Activated CD8-positive, alpha-beta T cell treated with anti-CD3 and anti-CD28 coated beads, Interleukin-2, amount 10 ng/mL, durations not matched to agents 7 days and 5 days (primary cell): Measurements from ENCODE around the gene GAB2. TPM values are rescaled to one million over a fixed set of nuclear protein-coding genes. Genes with fewer than 3 reads are reported as not detected.

Experiments used
- ATAC-seq: fragments of 150-1000 bp; cut with Tn5 transposase; one replicate; pipeline ENCODE4 v1.10.0; 2021; ENCODE audit warnings: moderate library complexity
- CTCF ChIA-PET: fragments of 350-600 bp; sonication (Branson Sonifier 250); formaldehyde crosslinking; loops from one replicate; lab custom pipeline; 2021; ENCODE audit warnings: antibody characterized with exemption; lab: Charles Lee
- POLR2A ChIA-PET: fragments of 350-600 bp; sonication (Branson Sonifier 250); formaldehyde crosslinking; loops from one replicate; lab custom pipeline; 2021; ENCODE audit warnings: antibody characterized with exemption; lab: Charles Lee
- DNase-seq: peaks from one replicate; pipeline ENCODE4 v3.0.0-alpha.2; 2020
- H3K27ac Mint-ChIP-seq: one replicate; pipeline ENCODE4 v1.8.0; 2021; ENCODE audit warnings: mild to moderate bottlenecking, mixed read lengths
- H3K27me3 Mint-ChIP-seq: one replicate; pipeline ENCODE4 v1.8.0; 2021; ENCODE audit warnings: low read depth, mixed read lengths
- H3K36me3 Mint-ChIP-seq: one replicate; pipeline ENCODE4 v1.8.0; 2021; ENCODE audit warnings: low read depth, mixed read lengths
- H3K4me1 Mint-ChIP-seq: one replicate; pipeline ENCODE4 v1.8.0; 2021; ENCODE audit warnings: low read depth, mixed read lengths
- H3K4me3 Mint-ChIP-seq: one replicate; pipeline ENCODE4 v1.8.0; 2021; ENCODE audit warnings: mild to moderate bottlenecking, mixed read lengths
- H3K9me3 Mint-ChIP-seq: one replicate; pipeline ENCODE4 v1.8.0; 2022; ENCODE audit warnings: mixed read lengths; ENCODE audit not compliant: insufficient read depth
- total RNA-seq, 2 experiments: library from RNA; stranded (reverse); gene quantifications; one replicate each; pipeline ENCODE4 v1.2.3, GENCODE V29; 2021

GAB2 gene
- total RNA-seq, 2 experiments from 2014 or later: 7.6 to 9.8 TPM

DNA sequence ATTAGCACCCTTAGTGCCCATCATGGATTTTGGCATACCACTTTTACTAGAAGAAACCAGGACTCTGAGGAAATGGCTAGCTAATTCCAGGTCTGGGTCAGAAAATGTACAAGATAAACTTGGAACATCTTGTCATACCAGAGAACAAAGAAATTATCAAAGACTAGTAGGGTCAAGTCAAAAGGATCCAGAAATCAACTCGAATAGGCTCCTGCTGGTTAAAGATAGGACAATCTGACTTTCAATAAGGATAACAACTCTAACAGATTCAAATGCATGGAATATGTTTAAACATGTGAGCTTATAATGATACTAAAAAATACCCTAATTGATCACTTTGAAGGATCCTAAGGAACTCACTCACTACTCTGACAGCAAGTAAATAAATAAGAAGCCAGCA lies 18.9 kb downstream of the GAB2 start:
- ATAC-seq: no peak
- H3K4me3 Mint-ChIP-seq: no peak overlapping the region

DNA sequence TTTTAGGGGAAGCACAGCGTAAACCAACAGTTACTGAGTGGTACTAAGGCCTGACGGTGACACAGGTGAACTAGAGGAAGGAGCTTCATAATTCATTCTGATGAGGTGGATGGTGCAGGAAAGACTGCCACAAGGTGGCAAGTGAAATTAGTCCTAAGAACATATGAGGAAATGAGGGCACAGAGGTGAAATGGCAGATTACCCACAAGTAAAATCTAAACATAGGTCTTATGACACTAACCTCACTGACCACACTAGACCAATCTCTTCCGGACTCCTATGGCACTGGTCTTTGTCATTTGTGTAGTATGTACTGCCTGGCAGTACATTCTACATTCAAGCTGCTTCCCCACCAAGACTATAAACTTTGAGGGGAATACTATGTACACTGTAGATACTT lies 20.2 kb downstream of the GAB2 start:
- DNase-seq (peak; percentile 49), ATAC-seq (peak; percentile 77)
- Mint-ChIP-seq H3K27ac (peak overlapping the region; percentile 0), H3K4me1 (peaks cover 26% of the 10 kb centered on the region), H3K36me3 (no peaks in the 10 kb centered on the region), H3K9me3 (no peaks in the 10 kb centered on the region), H3K4me3 (no peak overlapping the region), H3K27me3 (no peaks in the 10 kb centered on the region)
- POLR2A ChIA-PET: interaction anchor here (1.5 kb wide), 2 partner anchors 9 to 21 kb away, joined by 4 to 5 read pairs; no protein-coding TSS in a partner anchor
- CTCF ChIA-PET: interaction anchor here (0.5 to 1.7 kb wide), 9 partner anchors 18 to 256 kb away, joined by 3 to 7 read pairs (median 4); no protein-coding TSS in a partner anchor

More for the DNA sequence above, 18.9 kb downstream of the GAB2 start:
- Mint-ChIP-seq H3K27ac (no peak overlapping the region), H3K36me3 (no peaks in the 10 kb centered on the region), H3K9me3 (no peaks in the 10 kb centered on the region), H3K4me1 (peaks cover 19% of the 10 kb centered on the region), H3K27me3 (no peaks in the 10 kb centered on the region)
- POLR2A ChIA-PET: no interaction called here
- DNase-seq: no peak
- CTCF ChIA-PET: interaction anchor here (1.2 to 1.5 kb wide), 5 partner anchors 17 to 170 kb away, joined by 3 to 6 read pairs (median 4); no protein-coding TSS in a partner anchor

DNA sequence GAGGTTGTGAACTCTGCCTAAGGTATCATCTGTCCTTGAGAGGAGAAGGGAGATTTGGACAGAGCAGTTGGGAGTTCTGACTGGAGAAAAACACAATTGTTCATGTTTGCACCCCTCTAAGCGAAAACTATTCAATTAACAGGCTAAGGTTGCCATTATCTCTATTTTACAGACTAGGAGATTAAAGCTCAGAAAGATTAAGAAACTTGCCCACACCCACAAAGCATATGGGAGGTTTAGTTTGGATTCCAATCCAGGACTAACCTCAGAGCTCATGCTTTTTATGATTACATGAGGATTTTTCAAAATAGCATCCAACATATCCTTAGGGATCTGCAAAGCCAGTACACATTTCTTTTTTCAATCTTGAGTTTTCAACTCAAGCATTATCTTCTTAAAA lies 22.0 kb downstream of the GAB2 start:
- ChIA-PET CTCF (interaction anchor here (0.7 kb wide), 1 partner anchor 250 kb away, joined by 4 read pairs; no protein-coding TSS in a partner anchor), POLR2A (no interaction called here)
- no peak for ATAC-seq

GRCh38 chr11:78392854-78393253 lies 24.8 kb downstream of the GAB2 start:
- ATAC-seq: no peak
- H3K4me3 Mint-ChIP-seq: no peak overlapping the region
- CTCF ChIA-PET: no interaction called here

More for the DNA sequence above, 22.0 kb downstream of the GAB2 start:
- no peaks in the 10 kb centered on the region for H3K27me3 Mint-ChIP-seq
- no peak overlapping the region for H3K4me3 Mint-ChIP-seq
- no peak overlapping the region for H3K27ac Mint-ChIP-seq
- DNase-seq: no peak
- H3K9me3 Mint-ChIP-seq: no peaks in the 10 kb centered on the region
- peaks cover 26% of the 10 kb centered on the region for H3K4me1 Mint-ChIP-seq
- no peaks in the 10 kb centered on the region for H3K36me3 Mint-ChIP-seq

DNA sequence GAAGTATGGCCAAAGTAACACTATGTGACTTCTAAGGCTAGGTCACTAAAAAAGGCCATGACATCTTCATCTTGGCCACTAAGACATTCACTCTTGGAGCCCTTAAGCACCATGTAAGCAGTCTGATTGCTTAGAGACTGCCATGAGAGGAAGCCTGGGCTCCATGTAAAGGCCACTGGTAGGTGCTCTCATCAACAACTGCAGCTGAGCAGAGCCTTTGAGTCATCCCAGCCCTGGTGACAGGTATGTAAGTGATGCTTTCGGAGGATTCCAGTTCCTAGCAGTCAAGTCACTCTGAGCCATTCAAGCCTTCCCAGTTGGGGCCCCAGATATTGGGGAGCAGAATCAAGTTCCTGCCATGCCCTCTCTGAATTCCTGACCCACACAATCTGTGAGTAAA lies 26.2 kb downstream of the GAB2 start:
- CTCF ChIA-PET: no interaction called here
- no peaks in the 10 kb centered on the region for H3K36me3 Mint-ChIP-seq

More at GRCh38 chr11:78392854-78393253, 24.8 kb downstream of the GAB2 start:
- Mint-ChIP-seq H3K27me3 (no peaks in the 10 kb centered on the region), H3K27ac (no peak overlapping the region), H3K36me3 (no peaks in the 10 kb centered on the region), H3K9me3 (no peaks in the 10 kb centered on the region), H3K4me1 (peaks cover 20% of the 10 kb centered on the region)
- POLR2A ChIA-PET: no interaction called here
- DNase-seq: no peak

GRCh38 chr11:78390809-78391208 lies 26.8 kb downstream of the GAB2 start:
- no peak for DNase-seq
- ChIA-PET CTCF (no interaction called here), POLR2A (no interaction called here)
- ATAC-seq: no peak
- H3K4me3 Mint-ChIP-seq: no peak overlapping the region
- H3K36me3 Mint-ChIP-seq: no peaks in the 10 kb centered on the region
- no peaks in the 10 kb centered on the region for H3K9me3 Mint-ChIP-seq
- H3K27me3 Mint-ChIP-seq: no peaks in the 10 kb centered on the region
- H3K27ac Mint-ChIP-seq: no peak overlapping the region
- H3K4me1 Mint-ChIP-seq: peaks cover 7% of the 10 kb centered on the region

More for the DNA sequence above, 26.2 kb downstream of the GAB2 start:
- Mint-ChIP-seq H3K9me3 (no peaks in the 10 kb centered on the region), H3K27me3 (no peaks in the 10 kb centered on the region), H3K27ac (peak overlapping the region; percentile 16), H3K4me1 (peaks cover 8% of the 10 kb centered on the region), H3K4me3 (no peak overlapping the region)
- DNase-seq (no peak), ATAC-seq (no peak)
- POLR2A ChIA-PET: no interaction called here

DNA sequence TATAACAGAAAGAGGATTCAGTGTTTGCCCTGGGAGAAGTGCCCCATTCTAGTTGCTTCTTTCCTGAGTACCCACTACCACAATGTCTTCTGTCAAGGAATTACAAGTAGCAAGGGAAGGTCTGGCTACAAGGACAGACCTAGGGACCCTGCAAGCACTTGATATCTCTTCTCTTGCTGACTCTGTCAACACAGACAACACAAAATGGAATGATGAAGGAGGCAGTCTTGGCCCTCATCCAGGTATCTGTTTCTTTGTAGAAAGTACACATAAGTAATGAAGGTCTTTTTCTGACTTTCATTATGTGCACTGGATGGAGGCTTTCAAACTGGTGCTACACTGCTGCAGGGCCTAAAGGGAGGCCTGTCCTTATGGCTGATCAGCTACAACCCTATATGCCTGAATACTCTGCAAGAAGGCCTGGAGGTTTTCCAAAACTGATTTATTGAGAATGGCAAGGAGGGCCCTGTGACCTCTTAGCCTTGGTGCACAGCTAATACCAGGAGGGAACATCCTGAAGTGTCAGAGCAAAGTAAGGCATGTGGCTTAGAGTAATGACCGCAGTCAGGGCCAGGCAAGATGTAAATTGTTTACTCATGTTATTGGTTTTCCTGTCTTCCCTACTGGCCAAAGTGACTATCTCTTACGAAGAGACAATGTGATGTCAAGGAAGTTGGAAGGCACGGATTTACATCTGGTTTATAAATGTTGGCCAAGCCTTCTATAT lies 31.2 kb downstream of the GAB2 start:
- peaks cover 18% of the 10 kb centered on the region for H3K36me3 Mint-ChIP-seq
- ChIA-PET POLR2A (no interaction called here), CTCF (no interaction called here)
- no peaks in the 10 kb centered on the region for H3K4me1 Mint-ChIP-seq
- no peak for ATAC-seq
- no peaks in the 10 kb centered on the region for H3K27me3 Mint-ChIP-seq
- DNase-seq: no peak
- H3K4me3 Mint-ChIP-seq: no peak overlapping the region
- H3K9me3 Mint-ChIP-seq: peaks cover 16% of the 10 kb centered on the region
- H3K27ac Mint-ChIP-seq: no peak overlapping the region

GRCh38 chr11:78385205-78385604 lies 32.4 kb downstream of the GAB2 start:
- Mint-ChIP-seq H3K27ac (no peak overlapping the region), H3K27me3 (peaks cover 2% of the 10 kb centered on the region), H3K4me1 (no peaks in the 10 kb centered on the region), H3K9me3 (peaks cover 16% of the 10 kb centered on the region), H3K4me3 (no peak overlapping the region), H3K36me3 (peaks cover 19% of the 10 kb centered on the region)
- ChIA-PET CTCF (no interaction called here), POLR2A (no interaction called here)
- ATAC-seq: no peak
- no peak for DNase-seq

- POLR2A ChIA-PET: no interaction called here
- Mint-ChIP-seq H3K4me1 (peaks cover 6% of the 10 kb centered on the region), H3K27ac (no peak overlapping the region), H3K4me3 (no peak overlapping the region), H3K9me3 (peaks cover 16% of the 10 kb centered on the region), H3K27me3 (peaks cover 2% of the 10 kb centered on the region), H3K36me3 (peaks cover 19% of the 10 kb centered on the region)
- no peak for ATAC-seq
- no peak for DNase-seq
- CTCF ChIA-PET: interaction anchor here (1.4 kb wide), 1 partner anchor 156 kb away, joined by 4 read pairs; no protein-coding TSS in a partner anchor
These were observed 33.4 kb downstream of the GAB2 start for GRCh38 chr11:78384231-78384630.

GRCh38 chr11:78381865-78382264 lies 35.8 kb downstream of the GAB2 start:
- no peak for ATAC-seq
- POLR2A ChIA-PET: no interaction called here
- H3K36me3 Mint-ChIP-seq: peaks cover 24% of the 10 kb centered on the region

GRCh38 chr11:78380615-78381051 lies 37.0 kb downstream of the GAB2 start:
- ChIA-PET CTCF (interaction anchor here (0.8 to 1.5 kb wide), 3 partner anchors 10 to 184 kb away, joined by 3 to 4 read pairs (median 3); no protein-coding TSS in a partner anchor), POLR2A (no interaction called here)
- Mint-ChIP-seq H3K36me3 (peaks cover 28% of the 10 kb centered on the region), H3K27me3 (peaks cover 2% of the 10 kb centered on the region), H3K4me3 (no peak overlapping the region), H3K9me3 (peaks cover 22% of the 10 kb centered on the region), H3K27ac (no peak overlapping the region), H3K4me1 (peaks cover 15% of the 10 kb centered on the region)
- ATAC-seq (no peak), DNase-seq (no peak)

More at GRCh38 chr11:78381865-78382264, 35.8 kb downstream of the GAB2 start:
- Mint-ChIP-seq H3K9me3 (peaks cover 22% of the 10 kb centered on the region), H3K27me3 (peaks cover 2% of the 10 kb centered on the region), H3K4me1 (peaks cover 15% of the 10 kb centered on the region), H3K27ac (no peak overlapping the region), H3K4me3 (no peak overlapping the region)
- CTCF ChIA-PET: interaction anchor here (1.5 kb wide), 1 partner anchor 183 kb away, joined by 4 read pairs; no protein-coding TSS in a partner anchor
- no peak for DNase-seq
